B cell (primary cell): ENCODE measurements around the gene SMARCA4. TPM values are rescaled to one million over a fixed set of nuclear protein-coding genes. Genes with fewer than 3 reads are reported as not detected.
A peak's percentile ranks its signal among the peaks of the same experiment; 100 is the strongest.

Source experiments
- ATAC-seq: fragments of 200-7000 bp; cut with Tn5 transposase; one replicate; pipeline ENCODE4 v1.10.0; 2021; ENCODE audit warnings: low read depth, mild to moderate bottlenecking, moderate number of reproducible peaks, moderate library complexity
- CTCF ChIA-PET: fragments of 350-600 bp; sonication (Branson Sonifier 250); formaldehyde crosslinking; loops from one replicate; lab custom pipeline; 2021; ENCODE audit warnings: antibody characterized with exemption, inconsistent platforms; lab: Charles Lee
- POLR2A ChIA-PET: fragments of 350-600 bp; sonication (Branson Sonifier 250); formaldehyde crosslinking; loops from one replicate; lab custom pipeline; 2021; ENCODE audit warnings: antibody characterized with exemption; lab: Charles Lee
- DNase-seq: peaks from one replicate; pipeline ENCODE4 v3.0.0; 2013
- H2AFZ ChIP-seq: 2 replicates; pipeline ENCODE4 v1.6.1; 2012; ENCODE audit warnings: mild to moderate bottlenecking, low read depth, low read length; ENCODE audit not compliant: insufficient read depth, poor library complexity, severe bottlenecking
- H3K27ac ChIP-seq, 2 donors: 1 replicate in 1 of 2; 2 replicates in 1 of 2; pipeline ENCODE4 v1.5.1; 2012 to 2013; ENCODE audit warnings: low read length in 2 of 2, mild to moderate bottlenecking in 2 of 2, moderate library complexity in 1 of 2
- H3K27me3 ChIP-seq, 4 experiments: fragments of 200-600 bp in 1 of 4; sonication (generic) in 1 of 4; replicated peaks in 1 of 4; 1 replicate in 2 of 4; 2 replicates in 2 of 4; pipeline versions ENCODE4 v1.6.1 to v1.7.0; 2013 to 2016; ENCODE audit warnings: low read length in 3 of 4, mild to moderate bottlenecking in 2 of 4, mixed read lengths in 1 of 4, moderate library complexity in 1 of 4; ENCODE audit not compliant: insufficient read depth in 4 of 4, control insufficient read depth in 3 of 4; ENCODE audit errors: control extremely low read depth in 1 of 4
- H3K36me3 ChIP-seq, 2 experiments: replicated peaks in 1 of 2; 1 replicate in 1 of 2; 2 replicates in 1 of 2; pipeline versions ENCODE4 v1.6.1 to v1.7.1; 2013; ENCODE audit warnings: low read length in 1 of 2; ENCODE audit not compliant: insufficient read depth in 2 of 2, control insufficient read depth in 1 of 2; ENCODE audit errors: control extremely low read depth in 1 of 2, extremely low read depth in 1 of 2
- H3K4me1 ChIP-seq, 2 donors: fragments of 200-600 bp in 1 of 2; sonication (generic) in 1 of 2; 1 replicate in 1 of 2; 2 replicates in 1 of 2; pipeline versions ENCODE4 v1.5.1 to v1.6.1; 2013 to 2017; ENCODE audit warnings: low read length in 2 of 2; ENCODE audit not compliant: control insufficient read depth in 2 of 2, insufficient read depth in 2 of 2
- H3K4me2 ChIP-seq: replicated peaks from 2 replicates; pipeline ENCODE3; 2012; ENCODE audit warnings: mild to moderate bottlenecking, low read depth, low read length; ENCODE audit not compliant: poor library complexity, severe bottlenecking
- H3K4me3 ChIP-seq, 5 experiments: fragments of 200-600 bp in 1 of 5; sonication (generic) in 1 of 5; 1 replicate in 3 of 5; 2 replicates in 2 of 5; pipeline versions ENCODE4 v1.5.1 to v1.7.0; 2011 to 2016; ENCODE audit warnings: low read length in 4 of 5, mild to moderate bottlenecking in 4 of 5, low read depth in 2 of 5, control low read depth in 1 of 5, moderate library complexity in 1 of 5; ENCODE audit not compliant: insufficient read depth in 1 of 5; ENCODE audit errors: control extremely low read depth in 1 of 5, extremely low read depth in 1 of 5
- H3K79me2 ChIP-seq: fragments of 200-600 bp; sonication (generic); one replicate; pipeline ENCODE4 v1.6.0; 2016; ENCODE audit warnings: low read length; ENCODE audit not compliant: control insufficient read depth, insufficient read depth
- H3K9ac ChIP-seq: fragments of 200-600 bp; sonication (generic); 2 replicates; pipeline ENCODE4 v1.6.1; 2017; ENCODE audit warnings: mild to moderate bottlenecking, low read length, moderate library complexity
- H3K9me3 ChIP-seq, 3 donors: one replicate each; pipeline versions ENCODE4 v1.6.1 to v1.7.1; 2013; ENCODE audit warnings: low read length in 2 of 3; ENCODE audit not compliant: control insufficient read depth in 2 of 3, insufficient read depth in 1 of 3; ENCODE audit errors: control extremely low read depth in 1 of 3
- H4K20me1 ChIP-seq: 2 replicates; pipeline ENCODE4 v1.6.0; 2012; ENCODE audit warnings: mild to moderate bottlenecking, low read length; ENCODE audit not compliant: insufficient read depth, control insufficient read depth, poor library complexity, severe bottlenecking
- H3K27ac Mint-ChIP-seq: one replicate; pipeline ENCODE4 v1.8.0; 2021; ENCODE audit warnings: mixed read lengths
- H3K27me3 Mint-ChIP-seq: one replicate; pipeline ENCODE4 v1.8.0; 2021; ENCODE audit warnings: mixed read lengths
- H3K4me1 Mint-ChIP-seq: one replicate; pipeline ENCODE4 v1.8.0; 2021; ENCODE audit warnings: mixed read lengths
- H3K4me3 Mint-ChIP-seq: one replicate; pipeline ENCODE4 v1.8.0; 2021; ENCODE audit warnings: mixed read lengths
- H3K9me3 Mint-ChIP-seq: one replicate; pipeline ENCODE4 v1.8.0; 2022; ENCODE audit warnings: mixed read lengths; ENCODE audit not compliant: insufficient read depth
- CTCF ChIP-seq: fragments of 200-600 bp; IDR thresholded peaks from one replicate; pipeline ENCODE4 v1.8.0; 2022; ENCODE audit warnings: antibody characterized with exemption, mild to moderate bottlenecking
- EZH2 ChIP-seq: IDR thresholded peaks from 2 replicates; pipeline ENCODE4 v1.6.1; 2012; ENCODE audit warnings: borderline replicate concordance, low read depth, mild to moderate bottlenecking, moderate library complexity, low read length; ENCODE audit not compliant: insufficient read depth, poor library complexity, severe bottlenecking
- WGBS: methylation state at CpG from one replicate; pipeline ENCODE4 v1.1.5; 2013; ENCODE audit warnings: missing lambda C conversion rate; ENCODE audit not compliant: insufficient coverage; 5-methylcytosine and 5-hydroxymethylcytosine counted together
- intact Hi-C: fragments of 100-400 bp; cut with micrococcal nuclease; formaldehyde crosslinking; loops from one replicate; pipeline ENCODE4 v1.10.0; 2022
- polyA plus RNA-seq: library from polyadenylated mRNA; depleted of rRNA; stranded (reverse); fragments of >200 nt; gene quantifications from 2 replicates; pipeline ENCODE4 v1.2.3, GENCODE V29; 2012
- total RNA-seq, 2 donors: library from RNA; stranded (reverse); fragments of 120-200 nt in 1 of 2; gene quantifications; 1 replicate in 1 of 2; 2 replicates in 1 of 2; pipeline versions ENCODE4 v1.2.3 to v1.2.4, GENCODE V29; 2013 to 2022

SMARCA4 gene
- total and polyA plus RNA-seq, 2 donors (not counting 1 experiment from before 2014, with no cell fraction given), result 49.7 to 82.3 TPM

- no peaks in the 10 kb centered on the region for H3K9me3 Mint-ChIP-seq
- peaks cover 5% of the 10 kb centered on the region for H3K79me2 ChIP-seq
- intact Hi-C loops, result loop anchor here (1.0 to 5.0 kb wide), 2 partner anchors 92 to 448 kb away; partner anchors contain the start of gene ELAVL3
- CTCF ChIA-PET, result interaction anchor here (0.6 to 5.7 kb wide), 14 partner anchors 12 to 170 kb away, joined by 3 to 179 read pairs (median 6); no protein-coding TSS in a partner anchor
- no peak overlapping the region for H3K4me3 ChIP-seq
- WGBS, result 95% methylated on average over 36 of the region's 38 CpGs
- peaks cover 3 to 77% of the 10 kb centered on the region in 2 experiments for H3K36me3 ChIP-seq
- peaks cover 37% of the 10 kb centered on the region for H4K20me1 ChIP-seq
- H3K27me3 ChIP-seq, result peaks cover 0 to 14% (median 0%) of the 10 kb centered on the region in 4 experiments
- H3K27ac ChIP-seq, result no peak overlapping the region
- POLR2A ChIA-PET, result no interaction called here
- peak overlapping the region; percentile 42 for H3K4me2 ChIP-seq
- H3K4me1 Mint-ChIP-seq, result peaks cover 18% of the 10 kb centered on the region
- ATAC-seq, result no peak
- H3K27ac Mint-ChIP-seq, result no peak overlapping the region
- TF ChIP-seq EZH2, result no peak
- TF ChIP-seq CTCF, result no peak
- peaks cover 6% of the 10 kb centered on the region for H3K27me3 Mint-ChIP-seq
- no peak overlapping the region for H3K9ac ChIP-seq
- peak; percentile 27 for DNase-seq
- no peak overlapping the region for H3K4me3 Mint-ChIP-seq
- no peak overlapping the region for H2AFZ ChIP-seq
- peaks cover 11 to 26% of the 10 kb centered on the region in 2 donors for H3K4me1 ChIP-seq
- H3K9me3 ChIP-seq, result peaks cover 0 to 6% (median 0%) of the 10 kb centered on the region in 3 donors
Observed at GRCh38 chr19:11034449-11035213, 73.8 kb downstream of the SMARCA4 start.
